ENCODE measurements around the gene JSRP1. TPM values are rescaled to one million over a fixed set of nuclear protein-coding genes. Genes with fewer than 3 reads are reported as not detected.

JSRP1 gene
- total RNA-seq, 1 experiment from 2014 or later: 2.5 TPM

DNA sequence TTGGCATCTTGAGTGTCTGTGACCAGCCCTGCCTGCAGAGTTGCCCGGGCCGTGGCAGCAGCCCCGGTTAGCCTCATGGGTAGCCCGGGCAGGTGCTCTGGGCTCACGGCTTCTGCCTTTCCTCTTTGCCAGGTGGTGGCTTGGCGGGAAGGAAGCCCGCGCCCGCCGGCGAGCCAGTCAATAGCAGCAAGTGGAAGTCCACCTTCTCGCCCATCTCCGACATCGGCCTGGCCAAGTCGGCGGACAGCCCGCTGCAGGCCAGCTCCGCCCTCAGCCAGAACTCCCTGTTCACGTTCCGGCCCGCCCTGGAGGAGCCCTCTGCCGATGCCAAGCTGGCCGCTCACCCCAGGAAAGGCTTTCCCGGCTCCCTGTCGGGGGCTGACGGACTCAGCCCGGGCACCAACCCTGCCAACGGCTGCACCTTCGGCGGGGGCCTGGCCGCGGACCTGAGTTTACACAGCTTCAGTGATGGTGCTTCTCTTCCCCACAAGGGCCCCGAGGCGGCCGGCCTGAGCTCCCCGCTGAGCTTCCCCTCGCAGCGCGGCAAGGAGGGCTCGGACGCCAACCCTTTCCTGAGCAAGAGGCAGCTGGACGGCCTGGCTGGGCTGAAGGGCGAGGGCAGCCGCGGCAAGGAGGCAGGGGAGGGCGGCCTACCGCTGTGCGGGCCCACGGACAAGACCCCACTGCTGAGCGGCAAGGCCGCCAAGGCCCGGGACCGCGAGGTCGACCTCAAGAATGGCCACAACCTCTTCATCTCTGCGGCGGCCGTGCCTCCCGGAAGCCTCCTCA lies 30.0 kb downstream of the JSRP1 start:
- in situ Hi-C loops (cut with HindIII; ENCODE audit: low sequenced_read_pairs): no loop called here
- DNase-seq (ENCODE audit: low spot score): peak; percentile 91

DNA sequence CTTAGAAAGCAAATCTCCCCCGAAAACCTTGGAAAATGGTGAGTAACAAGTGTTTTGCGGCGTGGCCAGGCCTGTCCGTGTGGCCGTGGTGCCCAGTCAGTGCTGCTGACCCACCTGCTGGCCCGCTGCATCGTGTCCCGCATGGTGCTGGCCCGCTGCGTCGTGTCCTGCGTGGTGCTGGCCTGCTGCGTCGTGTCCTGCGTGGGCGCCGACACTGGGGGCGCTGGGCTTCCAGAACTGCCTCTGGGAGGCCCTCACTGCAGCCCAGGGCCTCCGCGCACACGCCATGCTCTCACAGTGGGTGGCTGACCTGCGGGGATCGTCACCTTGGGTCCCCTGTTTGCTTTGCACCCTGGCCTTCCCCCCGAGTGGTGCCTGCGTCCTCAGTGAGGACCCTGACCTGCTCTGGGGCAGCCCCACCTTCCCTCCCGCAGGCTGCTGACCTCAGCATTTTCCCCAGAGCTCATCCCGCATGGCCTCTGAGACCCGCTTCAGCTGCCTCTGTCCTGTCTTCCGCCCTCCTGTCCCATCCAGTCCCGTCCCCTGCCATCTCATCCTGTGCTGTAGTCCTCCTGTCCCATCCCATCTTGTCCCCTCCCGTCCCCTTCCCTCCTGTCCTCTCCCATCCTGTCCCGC lies 30.7 kb downstream of the JSRP1 start:
- in situ Hi-C loops (cut with HindIII; ENCODE audit: low sequenced_read_pairs): no loop called here
- no peak for DNase-seq (ENCODE audit: low spot score)

DNA sequence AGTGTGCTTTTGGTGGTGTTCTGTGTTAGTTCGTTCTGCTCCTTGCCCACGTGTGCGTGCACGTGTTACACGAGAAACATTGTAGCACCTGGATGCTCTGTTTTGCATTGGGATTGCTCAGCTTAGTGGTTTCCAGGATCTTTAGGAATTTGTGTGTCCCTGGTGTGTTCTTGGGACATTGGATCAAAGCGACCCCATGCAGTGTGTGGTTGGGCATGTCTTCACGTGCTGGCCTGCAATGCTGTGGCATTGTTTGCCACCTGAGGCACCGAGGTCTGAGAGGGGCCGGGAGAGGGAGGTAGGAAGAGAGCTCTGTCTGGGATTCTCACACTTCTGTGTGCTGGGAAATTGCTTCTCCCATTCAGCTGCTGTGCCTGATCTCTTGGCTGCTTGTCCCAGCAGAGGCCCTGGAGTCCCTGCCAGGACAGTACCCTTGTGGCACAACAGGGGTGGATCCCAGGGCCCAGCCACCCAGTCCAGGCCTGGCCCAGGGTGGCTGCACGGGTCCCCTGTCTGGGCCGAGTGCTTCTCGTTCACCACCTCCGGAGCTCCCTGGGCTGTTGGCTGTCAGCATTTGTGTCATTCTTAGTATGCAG lies 31.4 kb downstream of the JSRP1 start:
- in situ Hi-C loops (cut with HindIII; ENCODE audit: low sequenced_read_pairs): loop anchor here (25.0 kb wide), 1 partner anchor 113 kb away; no protein-coding TSS in a partner anchor
- DNase-seq (ENCODE audit: low spot score): no peak

DNA sequence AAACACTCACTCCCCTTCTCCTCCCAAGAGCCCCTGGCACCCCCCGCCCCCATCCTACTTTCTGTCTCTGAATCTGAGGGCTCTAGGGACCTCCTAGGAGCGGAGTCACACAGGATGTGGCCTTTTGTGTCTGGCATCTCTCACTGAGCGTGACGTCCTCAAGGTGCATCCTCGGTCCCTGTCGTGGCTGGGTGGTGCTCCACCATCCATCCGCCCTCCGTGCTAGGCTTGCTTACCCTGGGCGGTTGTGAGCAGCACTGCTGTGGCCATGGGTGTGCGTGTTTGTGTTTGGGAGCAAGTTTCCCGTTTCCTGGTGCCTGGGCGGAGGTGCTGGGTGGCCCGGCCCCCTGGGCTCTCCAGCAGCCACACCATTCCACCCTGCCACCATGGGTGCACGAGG lies 32.3 kb downstream of the JSRP1 start:
- in situ Hi-C loops (cut with HindIII; ENCODE audit: low sequenced_read_pairs): loop anchor here (25.0 kb wide), 1 partner anchor 112 kb away; no protein-coding TSS in a partner anchor

DNA sequence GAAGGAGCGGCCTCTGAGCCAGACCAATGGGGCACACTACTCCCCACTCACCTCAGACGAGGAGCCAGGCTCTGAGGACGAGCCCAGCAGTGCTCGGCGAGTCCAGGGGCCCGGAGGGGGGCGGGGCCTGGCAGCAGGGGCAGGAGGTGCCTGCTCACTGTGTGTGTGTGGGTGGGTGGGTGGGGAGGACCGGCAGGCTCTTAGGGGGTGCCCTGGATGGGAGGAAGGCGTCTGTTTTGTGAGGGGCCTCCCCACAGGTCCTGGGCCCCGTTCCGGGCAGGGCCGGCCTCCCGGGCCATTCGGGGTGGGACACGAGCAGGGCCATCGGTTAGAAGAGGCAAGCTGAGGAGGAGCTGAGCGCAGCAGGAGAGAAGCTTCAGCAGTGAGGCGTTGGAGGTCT lies 32.8 kb downstream of the JSRP1 start:
- in situ Hi-C loops (cut with HindIII; ENCODE audit: low sequenced_read_pairs): loop anchor here (25.0 kb wide), 1 partner anchor 111 kb away; no protein-coding TSS in a partner anchor
- no peak for DNase-seq (ENCODE audit: low spot score)

More for the DNA sequence above, 32.3 kb downstream of the JSRP1 start:
- no peak for DNase-seq (ENCODE audit: low spot score)

DNA sequence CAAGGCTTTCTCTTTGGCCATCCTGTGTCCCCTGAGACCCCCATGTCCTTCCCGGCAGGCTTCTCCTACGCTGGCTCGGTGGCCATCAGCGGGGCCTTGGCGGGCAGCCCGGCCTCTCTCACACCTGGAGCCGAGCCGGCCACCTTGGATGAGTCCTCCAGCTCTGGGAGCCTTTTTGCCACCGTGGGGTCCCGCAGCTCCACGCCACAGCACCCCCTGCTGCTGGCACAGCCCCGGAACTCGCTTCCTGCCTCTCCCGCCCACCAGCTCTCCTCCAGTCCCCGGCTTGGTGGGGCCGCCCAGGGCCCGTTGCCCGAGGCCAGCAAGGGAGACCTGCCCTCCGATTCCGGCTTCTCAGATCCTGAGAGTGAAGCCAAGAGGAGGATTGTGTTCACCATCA lies 34.3 kb downstream of the JSRP1 start:
- DNase-seq (ENCODE audit: low spot score): no peak
- in situ Hi-C loops (cut with HindIII; ENCODE audit: low sequenced_read_pairs): loop anchor here (25.0 kb wide), 1 partner anchor 110 kb away; no protein-coding TSS in a partner anchor

DNA sequence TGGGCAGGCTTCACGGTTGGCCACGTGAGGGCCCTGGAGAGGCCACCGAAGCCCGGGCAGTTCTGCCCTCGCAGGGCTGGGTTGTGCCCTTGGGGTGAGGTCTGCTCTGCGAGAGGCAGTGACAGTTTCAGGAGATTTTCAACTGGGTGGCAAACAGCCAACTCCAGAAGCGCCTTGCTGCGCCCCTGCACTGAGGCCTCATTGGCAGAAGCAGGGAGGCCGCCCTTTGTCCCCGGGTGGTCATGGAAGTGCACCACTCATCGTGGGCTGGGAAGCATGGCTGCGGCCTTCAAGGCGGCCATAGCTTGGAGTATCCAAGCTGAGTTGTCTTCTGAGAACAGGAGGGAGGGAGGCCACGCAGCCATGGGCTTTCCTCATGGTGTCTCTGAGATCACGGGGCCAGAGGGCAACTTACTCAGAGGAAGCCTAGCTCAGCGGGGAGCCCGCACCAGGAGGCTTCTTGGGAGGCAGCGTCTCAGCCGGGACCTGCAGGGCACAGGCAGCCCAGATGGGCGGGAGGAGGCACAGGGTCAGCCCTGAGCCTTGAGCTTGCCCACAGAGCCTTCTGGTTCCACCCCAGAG lies 34.9 kb downstream of the JSRP1 start:
- DNase-seq (ENCODE audit: low spot score): no peak
- in situ Hi-C loops (cut with HindIII; ENCODE audit: low sequenced_read_pairs): loop anchor here (25.0 kb wide), 1 partner anchor 109 kb away; no protein-coding TSS in a partner anchor

DNA sequence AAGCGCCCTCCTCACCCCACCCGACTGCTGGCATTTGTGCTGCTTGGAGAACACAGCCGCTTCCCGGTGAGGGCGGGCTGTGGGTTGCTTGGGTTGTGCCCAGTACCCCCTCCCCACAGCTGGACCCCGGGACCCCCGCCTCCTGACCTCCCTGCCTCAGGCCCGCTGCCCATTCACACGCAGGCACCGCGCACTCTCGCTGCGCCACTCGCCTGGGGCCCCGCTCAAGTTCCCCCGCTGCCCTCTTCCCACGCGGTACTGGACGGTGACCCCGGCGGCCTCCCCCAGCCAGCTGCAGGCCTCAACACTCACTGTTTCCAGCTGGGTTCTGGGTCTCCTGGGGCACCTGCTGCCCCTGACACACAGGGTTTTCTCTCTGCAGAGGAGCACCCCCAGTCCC lies 36.5 kb downstream of the JSRP1 start:
- in situ Hi-C loops (cut with HindIII; ENCODE audit: low sequenced_read_pairs): loop anchor here (25.0 kb wide), 1 partner anchor 107 kb away; no protein-coding TSS in a partner anchor
- DNase-seq (ENCODE audit: low spot score): no peak

DNA sequence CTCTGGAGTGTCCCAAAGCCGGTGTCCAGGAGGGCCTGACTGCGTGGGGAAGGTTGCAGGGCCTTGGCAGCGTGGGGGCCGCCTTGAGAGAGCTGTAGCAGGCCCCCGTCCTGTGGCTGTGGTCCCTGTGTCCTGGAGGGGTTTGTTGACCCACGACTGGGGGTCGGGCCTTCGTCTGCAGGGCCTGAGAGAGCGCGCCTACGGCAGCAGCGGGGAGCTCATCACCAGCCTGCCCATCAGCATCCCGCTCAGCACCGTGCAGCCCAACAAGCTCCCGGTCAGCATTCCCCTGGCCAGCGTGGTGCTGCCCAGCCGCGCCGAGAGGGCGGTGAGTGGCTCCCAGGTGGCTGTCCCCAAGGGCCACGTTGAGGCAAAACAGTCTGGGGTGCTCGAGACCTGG lies 38.6 kb downstream of the JSRP1 start:
- in situ Hi-C loops (cut with HindIII; ENCODE audit: low sequenced_read_pairs): loop anchor here (25.0 kb wide), 1 partner anchor 105 kb away; no protein-coding TSS in a partner anchor
- DNase-seq (ENCODE audit: low spot score): no peak

DNA sequence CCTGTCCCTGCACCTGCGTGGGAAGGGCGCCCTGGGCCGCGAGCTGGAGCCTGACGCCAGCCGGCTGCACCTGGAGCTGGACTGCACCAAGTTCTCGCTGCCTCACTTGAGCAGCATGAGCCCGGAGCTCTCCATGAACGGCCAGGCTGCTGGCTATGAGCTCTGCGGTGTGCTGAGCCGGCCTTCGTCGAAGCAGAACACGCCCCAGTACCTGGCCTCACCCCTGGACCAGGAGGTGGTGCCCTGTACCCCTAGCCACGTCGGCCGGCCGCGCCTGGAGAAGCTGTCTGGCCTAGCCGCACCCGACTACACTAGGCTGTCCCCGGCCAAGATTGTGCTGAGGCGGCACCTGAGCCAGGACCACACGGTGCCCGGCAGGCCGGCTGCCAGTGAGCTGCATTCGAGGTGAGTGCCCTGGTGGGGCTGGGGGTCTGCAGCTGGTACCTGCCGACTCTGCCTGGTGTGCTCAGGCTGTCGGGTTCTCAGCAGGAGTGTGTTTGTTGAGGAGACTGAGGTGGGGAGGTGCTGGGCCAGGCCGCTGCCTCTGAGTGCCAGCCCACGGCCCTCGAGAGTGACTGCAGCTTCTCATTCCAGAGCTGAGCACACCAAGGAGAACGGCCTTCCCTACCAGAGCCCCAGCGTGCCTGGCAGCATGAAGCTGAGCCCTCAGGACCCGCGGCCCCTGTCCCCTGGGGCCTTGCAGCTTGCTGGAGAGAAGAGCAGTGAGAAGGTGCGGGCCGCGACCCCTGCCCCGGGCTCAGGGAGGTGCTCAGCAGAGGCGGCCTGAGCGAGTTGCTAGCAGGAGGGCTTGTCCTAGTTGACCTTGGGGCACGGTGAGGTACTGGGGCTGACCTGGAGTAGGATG lies 39.6 kb downstream of the JSRP1 start:
- in situ Hi-C loops (cut with HindIII; ENCODE audit: low sequenced_read_pairs): loop anchor here (25.0 kb wide), 1 partner anchor 104 kb away; no protein-coding TSS in a partner anchor
- no peak for DNase-seq (ENCODE audit: low spot score)

DNA sequence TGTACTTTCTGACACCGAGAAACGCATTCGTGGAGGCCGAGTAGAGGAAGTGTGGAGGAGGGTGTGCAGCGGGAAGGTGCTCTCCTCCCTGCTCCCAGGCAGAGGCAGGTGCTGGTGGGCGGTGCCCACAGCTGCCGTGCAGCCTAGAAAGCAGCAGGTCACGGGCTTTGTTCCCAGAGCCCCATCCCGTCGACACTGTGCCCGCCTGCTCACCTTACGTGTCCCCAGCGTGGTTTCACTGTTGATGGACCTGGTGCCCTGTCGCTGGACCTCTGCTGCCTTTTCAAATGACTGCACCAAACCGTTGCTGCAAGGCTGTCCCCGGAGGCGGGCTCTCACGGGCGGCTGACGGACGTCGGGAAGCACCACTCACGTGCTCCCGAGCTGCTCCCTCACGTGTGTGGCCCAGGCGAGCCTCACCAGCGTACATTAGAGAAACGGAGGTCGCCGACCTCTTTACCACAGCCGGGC lies 40.9 kb downstream of the JSRP1 start:
- in situ Hi-C loops (cut with HindIII; ENCODE audit: low sequenced_read_pairs): loop anchor here (25.0 kb wide), 1 partner anchor 103 kb away; no protein-coding TSS in a partner anchor
- no peak for DNase-seq (ENCODE audit: low spot score)

DNA sequence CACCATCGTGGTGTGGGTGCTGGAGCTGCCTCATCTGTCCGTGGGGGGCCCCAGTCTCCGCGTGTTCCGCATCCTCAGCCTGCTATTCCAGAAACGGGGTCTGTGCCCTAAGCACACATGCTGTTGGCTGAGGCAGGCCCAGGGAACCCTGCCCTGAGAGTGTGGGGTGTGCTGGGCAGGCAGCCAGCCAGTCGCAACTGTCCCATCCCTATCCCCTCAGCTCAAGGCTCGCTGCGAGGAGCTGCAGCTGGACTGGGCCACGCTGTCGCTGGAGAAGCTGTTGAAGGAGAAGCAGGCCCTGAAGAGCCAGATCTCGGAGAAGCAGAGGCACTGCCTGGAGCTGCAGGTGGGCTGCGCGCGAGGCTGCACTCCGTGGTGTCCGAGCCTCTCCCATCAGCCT lies 42.0 kb downstream of the JSRP1 start:
- in situ Hi-C loops (cut with HindIII; ENCODE audit: low sequenced_read_pairs): loop anchor here (25.0 kb wide), 1 partner anchor 102 kb away; no protein-coding TSS in a partner anchor
- no peak for DNase-seq (ENCODE audit: low spot score)

DNA sequence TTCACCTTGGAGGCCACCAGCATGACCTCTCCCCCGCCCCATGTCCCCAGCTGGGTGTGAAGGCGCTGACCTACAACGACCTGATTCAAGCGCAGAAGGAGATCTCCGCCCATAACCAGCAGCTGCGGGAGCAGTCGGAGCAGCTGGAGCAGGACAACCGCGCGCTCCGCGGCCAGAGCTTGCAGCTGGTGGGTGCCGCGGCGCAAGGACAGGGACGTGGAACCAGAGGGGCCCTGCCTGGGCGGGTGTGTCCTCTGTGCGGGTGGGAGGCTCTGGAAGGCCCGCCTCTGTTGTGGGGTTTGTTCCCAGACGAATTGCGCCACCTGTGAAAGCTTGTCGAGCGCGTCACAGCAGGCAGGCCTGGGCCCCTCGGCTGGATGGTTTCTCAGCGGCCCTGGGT lies 42.4 kb downstream of the JSRP1 start:
- DNase-seq (ENCODE audit: low spot score): no peak
- in situ Hi-C loops (cut with HindIII; ENCODE audit: low sequenced_read_pairs): loop anchor here (25.0 kb wide), 1 partner anchor 101 kb away; no protein-coding TSS in a partner anchor

DNA sequence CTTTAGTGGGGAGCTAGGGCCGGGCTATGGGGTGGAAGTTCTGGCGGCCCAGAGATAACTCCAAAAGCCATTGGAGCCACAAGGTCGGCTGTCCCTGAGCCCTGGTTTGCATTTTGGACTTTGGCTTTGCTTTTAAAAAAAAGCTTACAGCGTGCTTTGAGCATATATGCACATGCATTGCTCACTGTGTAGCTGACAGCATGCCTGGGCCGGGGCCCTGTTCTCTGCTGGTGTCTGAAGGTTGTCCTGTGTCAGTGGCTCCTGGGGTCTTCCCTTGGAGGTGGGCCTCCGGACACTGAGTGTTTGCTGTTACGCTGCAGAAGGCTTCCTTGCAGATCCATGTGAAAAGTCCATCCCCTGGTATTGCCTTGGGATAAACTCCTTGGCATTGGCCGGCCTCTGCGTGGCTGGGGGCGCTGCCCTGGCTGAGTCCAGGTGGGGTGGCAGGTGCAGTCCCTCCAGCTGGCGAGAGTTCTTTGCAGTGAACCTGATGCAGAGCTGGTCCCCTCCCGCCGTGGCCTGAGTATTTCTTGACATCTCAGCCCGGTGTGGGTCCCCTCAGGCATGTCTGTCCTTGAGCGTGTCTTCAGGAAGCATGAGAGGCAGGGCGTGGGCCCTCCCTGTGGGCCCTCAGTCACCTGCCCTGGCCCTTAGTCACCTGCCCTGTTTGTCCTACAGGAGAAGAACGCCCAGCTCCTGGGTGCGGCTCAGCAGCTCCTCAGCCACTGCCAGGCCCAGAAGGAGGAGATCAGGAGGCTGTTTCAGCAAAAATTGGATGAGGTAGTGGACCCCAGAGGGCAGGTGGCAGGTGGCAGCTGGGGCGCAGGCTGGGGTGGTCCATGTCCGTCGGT lies 43.1 kb downstream of the JSRP1 start:
- in situ Hi-C loops (cut with HindIII; ENCODE audit: low sequenced_read_pairs): loop anchor here (25.0 kb wide), 1 partner anchor 101 kb away; no protein-coding TSS in a partner anchor
- no peak for DNase-seq (ENCODE audit: low spot score)

DNA sequence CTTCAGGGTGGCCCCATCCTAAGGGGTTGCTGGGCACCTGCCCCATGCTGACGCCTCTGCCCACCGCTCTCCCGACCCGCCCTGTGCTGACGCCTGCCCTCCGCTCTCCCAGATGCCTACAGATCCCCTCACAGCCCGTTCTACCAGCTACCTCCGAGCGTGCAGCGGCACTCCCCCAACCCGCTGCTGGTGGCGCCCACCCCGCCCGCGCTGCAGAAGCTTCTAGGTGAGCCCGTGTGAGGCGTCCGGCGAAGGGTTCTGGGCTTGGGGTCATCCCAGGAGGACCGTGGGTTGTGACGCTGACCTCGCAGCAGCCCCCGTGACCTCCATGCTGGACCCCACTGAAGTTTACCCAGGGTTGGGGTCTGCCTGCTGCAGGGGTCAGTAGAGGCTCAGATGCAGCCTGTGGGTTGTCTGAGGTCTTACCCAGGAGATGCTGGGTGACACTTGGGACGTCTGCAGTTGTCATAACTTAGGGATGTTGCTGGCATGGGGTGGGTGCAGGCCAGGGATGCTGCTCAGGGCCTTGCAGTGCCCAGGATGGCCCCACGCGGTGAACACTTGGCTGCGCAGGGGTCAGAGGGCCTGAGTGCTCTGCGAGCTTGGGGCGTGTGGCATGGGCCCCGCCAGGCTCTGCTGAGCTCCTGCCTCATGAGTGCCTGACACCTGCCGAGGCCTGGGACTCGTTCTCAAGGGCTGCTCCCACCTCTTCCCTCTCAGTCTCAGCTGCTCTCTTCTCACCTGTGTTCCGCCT lies 45.1 kb downstream of the JSRP1 start:
- DNase-seq (ENCODE audit: low spot score): no peak
- in situ Hi-C loops (cut with HindIII; ENCODE audit: low sequenced_read_pairs): loop anchor here (25.0 kb wide), 1 partner anchor 99 kb away; no protein-coding TSS in a partner anchor

DNA sequence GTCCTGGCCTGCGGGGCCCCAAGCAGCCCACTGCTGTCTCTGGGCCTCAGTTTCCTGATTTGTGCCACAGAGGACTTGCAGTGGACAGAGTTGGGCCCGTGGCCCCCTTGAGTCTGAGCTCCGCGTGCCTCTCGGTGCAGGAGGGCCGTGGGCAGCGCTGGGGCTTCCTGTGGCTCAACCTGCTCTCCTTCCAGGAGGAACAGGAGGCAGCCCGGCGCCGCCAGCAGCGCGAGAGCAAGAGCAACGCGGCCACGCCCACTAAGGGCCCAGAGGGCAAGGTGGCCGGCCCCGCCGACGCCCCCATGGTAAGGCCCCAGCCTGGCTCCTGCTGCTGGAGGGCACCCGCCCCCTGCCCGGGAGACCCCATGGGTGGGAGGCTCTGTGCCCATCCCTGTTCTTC lies 46.0 kb downstream of the JSRP1 start:
- DNase-seq (ENCODE audit: low spot score): no peak

More for the DNA sequence above, 46.0 kb downstream of the JSRP1 start:
- in situ Hi-C loops (cut with HindIII; ENCODE audit: low sequenced_read_pairs): loop anchor here (25.0 kb wide), 1 partner anchor 98 kb away; no protein-coding TSS in a partner anchor

Measured in G401 (cell line).